CD14-positive monocyte (primary cell): Measurements from ENCODE around the gene MGAT5. TPM values are rescaled to one million over a fixed set of nuclear protein-coding genes. Genes with fewer than 3 reads are reported as not detected.

ENCODE experiments used
- DNase-seq, 3 donors: peaks; one replicate each; pipeline ENCODE4 v3.0.0-alpha.2; 2011 to 2022
- H2AFZ ChIP-seq: 2 replicates; pipeline ENCODE4 v1.6.0; 2012; ENCODE audit warnings: mild to moderate bottlenecking, low read depth, low read length, inconsistent platforms; ENCODE audit not compliant: insufficient read depth, poor library complexity, severe bottlenecking
- H3K27ac ChIP-seq, 2 donors: 1 replicate in 1 of 2; 2 replicates in 1 of 2; pipeline ENCODE4 v1.5.1; 2012 to 2013; ENCODE audit warnings: low read length in 2 of 2, control low read depth in 1 of 2, inconsistent platforms in 1 of 2, low read depth in 1 of 2, mild to moderate bottlenecking in 1 of 2
- H3K27me3 ChIP-seq, 2 donors: one replicate each; pipeline versions ENCODE4 v1.6.0 to v1.6.1; 2011 to 2013; ENCODE audit warnings: low read length in 2 of 2; ENCODE audit not compliant: control insufficient read depth in 2 of 2, insufficient read depth in 2 of 2
- H3K36me3 ChIP-seq, 2 donors: replicated peaks in 1 of 2; 1 replicate in 1 of 2; 2 replicates in 1 of 2; pipeline versions ENCODE4 v1.5.1 to v1.6.1; 2012 to 2013; ENCODE audit warnings: low read length in 2 of 2, control low read depth in 1 of 2, inconsistent platforms in 1 of 2, mild to moderate bottlenecking in 1 of 2; ENCODE audit not compliant: insufficient read depth in 2 of 2, control insufficient read depth in 1 of 2
- H3K4me1 ChIP-seq, 2 donors: 1 replicate in 1 of 2; 2 replicates in 1 of 2; pipeline versions ENCODE4 v1.5.1 to v1.6.1; 2012 to 2013; ENCODE audit warnings: low read length in 2 of 2, control low read depth in 1 of 2, inconsistent platforms in 1 of 2, mild to moderate bottlenecking in 1 of 2, moderate library complexity in 1 of 2; ENCODE audit not compliant: insufficient read depth in 2 of 2, control insufficient read depth in 1 of 2
- H3K4me2 ChIP-seq: replicated peaks from 2 replicates; pipeline ENCODE3; 2012; ENCODE audit warnings: low read length, moderate library complexity, mild to moderate bottlenecking; ENCODE audit not compliant: poor library complexity, severe bottlenecking; ENCODE audit errors: extremely low read depth
- H3K4me3 ChIP-seq, 3 experiments: fragments of 200-600 bp in 1 of 3; sonication (generic) in 1 of 3; replicated peaks in 1 of 3; 1 replicate in 2 of 3; 2 replicates in 1 of 3; pipeline ENCODE4 v1.5.1; 2011 to 2013; ENCODE audit warnings: low read length in 3 of 3, mild to moderate bottlenecking in 3 of 3, control low read depth in 2 of 3, low read depth in 2 of 3, inconsistent platforms in 1 of 3, moderate library complexity in 1 of 3
- H3K79me2 ChIP-seq: 2 replicates; pipeline ENCODE4 v1.6.0; 2012; ENCODE audit warnings: mild to moderate bottlenecking, control low read depth, inconsistent platforms, low read length, moderate library complexity; ENCODE audit not compliant: insufficient read depth
- H3K9ac ChIP-seq: 2 replicates; pipeline ENCODE4 v1.6.0; 2017; ENCODE audit warnings: low read length, mild to moderate bottlenecking; ENCODE audit not compliant: insufficient read depth, poor library complexity, severe bottlenecking
- H3K9me3 ChIP-seq, 2 donors: replicated peaks in 1 of 2; 1 replicate in 1 of 2; 2 replicates in 1 of 2; pipeline versions ENCODE4 v1.5.1 to v1.6.1; 2012 to 2013; ENCODE audit warnings: low read length in 2 of 2, control low read depth in 1 of 2; ENCODE audit not compliant: control insufficient read depth in 1 of 2, insufficient read depth in 1 of 2
- H4K20me1 ChIP-seq: 2 replicates; pipeline ENCODE4 v1.6.0; 2012; ENCODE audit warnings: mild to moderate bottlenecking, low read length, control low read depth, moderate library complexity; ENCODE audit not compliant: insufficient read depth
- H3K27ac Mint-ChIP-seq, 7 donors: one replicate each; pipeline ENCODE4 v1.8.0; 2020; ENCODE audit warnings: mild to moderate bottlenecking in 7 of 7, mixed read lengths in 7 of 7, moderate library complexity in 6 of 7, inconsistent platforms in 2 of 7
- H3K27me3 Mint-ChIP-seq, 3 donors: one replicate each; pipeline ENCODE4 v1.8.0; 2021 to 2022; ENCODE audit warnings: low read depth in 3 of 3, mild to moderate bottlenecking in 3 of 3, mixed read lengths in 3 of 3, moderate library complexity in 3 of 3, inconsistent platforms in 1 of 3
- H3K36me3 Mint-ChIP-seq, 2 donors: one replicate each; pipeline ENCODE4 v1.8.0; 2020; ENCODE audit warnings: mixed read lengths in 2 of 2, inconsistent platforms in 1 of 2, mild to moderate bottlenecking in 1 of 2
- H3K4me1 Mint-ChIP-seq: one replicate; pipeline ENCODE4 v1.8.0; 2020; ENCODE audit warnings: mild to moderate bottlenecking, mixed read lengths
- H3K4me3 Mint-ChIP-seq, 2 donors: one replicate each; pipeline ENCODE4 v1.8.0; 2020; ENCODE audit warnings: mild to moderate bottlenecking in 2 of 2, mixed read lengths in 2 of 2, moderate library complexity in 1 of 2
- H3K9me3 Mint-ChIP-seq, 7 donors: one replicate each; pipeline ENCODE4 v1.8.0; 2020 to 2022; ENCODE audit warnings: mixed read lengths in 7 of 7, mild to moderate bottlenecking in 6 of 7, moderate library complexity in 6 of 7, inconsistent platforms in 2 of 7
- WGBS: methylation state at CpG from one replicate; pipeline ENCODE4 v1.1.5; 2013; ENCODE audit warnings: missing lambda C conversion rate; ENCODE audit not compliant: insufficient coverage; 5-methylcytosine and 5-hydroxymethylcytosine counted together
- intact Hi-C, 2 donors: fragments of 100-400 bp; cut with micrococcal nuclease; formaldehyde crosslinking; loops; one replicate each; pipeline versions ENCODE4 v1.15.0 to v1.15.1; 2023
- polyA plus RNA-seq, 3 donors: library from polyadenylated mRNA; depleted of rRNA in 1 of 3; unstranded in 2 of 3; stranded (reverse) in 1 of 3; fragments of 300-500 nt in 2 of 3; fragments of >200 nt in 1 of 3; fragmentation: Illumina TruSeq in 2 of 3; gene quantifications; 1 replicate in 2 of 3; 2 replicates in 1 of 3; pipeline ENCODE4 v1.2.3, GENCODE V29; 2012 to 2021
- TF ChIP-seq, protein P1 (sequence below): fragments of 200-600 bp; IDR thresholded peaks from one replicate; pipeline ENCODE4 v1.8.0; 2022; ENCODE audit warnings: antibody characterized with exemption, mild to moderate bottlenecking

MGAT5 gene
- polyA plus RNA-seq, 3 donors: 1.9 to 6.6 (median 2.4) TPM

- Histone ChIP-seq H2AFZ (no peak overlapping the region), H3K9me3 (no peaks in the 10 kb centered on the region), H3K4me1 (no peaks in the 10 kb centered on the region), H3K4me3 (no peak overlapping the region), H4K20me1 (no peaks in the 10 kb centered on the region), H3K4me2 (no peak overlapping the region), H3K27ac (no peak overlapping the region), H3K36me3 (peaks cover 0 to 5% of the 10 kb centered on the region in 2 donors), H3K79me2 (peaks cover 3% of the 10 kb centered on the region), H3K27me3 (no peaks in the 10 kb centered on the region), H3K9ac (no peak overlapping the region)
- WGBS: no CpG with 5 or more reads among the region's 3 CpGs
- intact Hi-C loops: no loop called here
- Mint-ChIP-seq H3K27me3 (no peaks in the 10 kb centered on the region), H3K27ac (no peak overlapping the region), H3K4me1 (peaks cover 12% of the 10 kb centered on the region), H3K9me3 (peaks cover 0 to 5% (median 0%) of the 10 kb centered on the region in 7 donors), H3K36me3 (peaks cover 4 to 5% of the 10 kb centered on the region in 2 donors), H3K4me3 (no peak overlapping the region)
- DNase-seq: no peak
- TF ChIP-seq, protein P1, sequence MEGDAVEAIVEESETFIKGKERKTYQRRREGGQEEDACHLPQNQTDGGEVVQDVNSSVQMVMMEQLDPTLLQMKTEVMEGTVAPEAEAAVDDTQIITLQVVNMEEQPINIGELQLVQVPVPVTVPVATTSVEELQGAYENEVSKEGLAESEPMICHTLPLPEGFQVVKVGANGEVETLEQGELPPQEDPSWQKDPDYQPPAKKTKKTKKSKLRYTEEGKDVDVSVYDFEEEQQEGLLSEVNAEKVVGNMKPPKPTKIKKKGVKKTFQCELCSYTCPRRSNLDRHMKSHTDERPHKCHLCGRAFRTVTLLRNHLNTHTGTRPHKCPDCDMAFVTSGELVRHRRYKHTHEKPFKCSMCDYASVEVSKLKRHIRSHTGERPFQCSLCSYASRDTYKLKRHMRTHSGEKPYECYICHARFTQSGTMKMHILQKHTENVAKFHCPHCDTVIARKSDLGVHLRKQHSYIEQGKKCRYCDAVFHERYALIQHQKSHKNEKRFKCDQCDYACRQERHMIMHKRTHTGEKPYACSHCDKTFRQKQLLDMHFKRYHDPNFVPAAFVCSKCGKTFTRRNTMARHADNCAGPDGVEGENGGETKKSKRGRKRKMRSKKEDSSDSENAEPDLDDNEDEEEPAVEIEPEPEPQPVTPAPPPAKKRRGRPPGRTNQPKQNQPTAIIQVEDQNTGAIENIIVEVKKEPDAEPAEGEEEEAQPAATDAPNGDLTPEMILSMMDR: no peak
These were observed 50.7 kb downstream of the MGAT5 start for GRCh38 chr2:134304394-134305108.

GRCh38 chr2:134305109-134305491, 51.2 kb downstream of the MGAT5 start:
- TF ChIP-seq, protein P1: no peak
- H3K4me1 Mint-ChIP-seq: peaks cover 12% of the 10 kb centered on the region
- H3K27me3 Mint-ChIP-seq: no peaks in the 10 kb centered on the region
- H3K27ac Mint-ChIP-seq: no peak overlapping the region
- peaks cover 0 to 5% (median 0%) of the 10 kb centered on the region in 7 donors for H3K9me3 Mint-ChIP-seq
- H2AFZ ChIP-seq: no peak overlapping the region
- no peaks in the 10 kb centered on the region for H4K20me1 ChIP-seq
- H3K27ac ChIP-seq: no peak overlapping the region
- peaks cover 0 to 1% of the 10 kb centered on the region in 2 donors for H3K36me3 ChIP-seq
- DNase-seq: no peak
- intact Hi-C loops: no loop called here
- peaks cover 3% of the 10 kb centered on the region for H3K79me2 ChIP-seq
- no peak overlapping the region for H3K4me2 ChIP-seq
- H3K9ac ChIP-seq: no peak overlapping the region
- H3K4me3 ChIP-seq: no peak overlapping the region
- no peaks in the 10 kb centered on the region for H3K9me3 ChIP-seq
- H3K4me1 ChIP-seq: no peaks in the 10 kb centered on the region
- H3K27me3 ChIP-seq: no peaks in the 10 kb centered on the region
- H3K36me3 Mint-ChIP-seq: peaks cover 3 to 4% of the 10 kb centered on the region in 2 donors
- H3K4me3 Mint-ChIP-seq: no peak overlapping the region
- WGBS: no CpG with 5 or more reads among the region's 5 CpGs
